Stimulated activated memory B cell treated with anti-CD40 and anti-IgM and Interleukin-4, amounts not matched to agents 10 μg/mL and 1 μg/mL and 100 μg/mL, for 72 hours (primary cell): ENCODE data around the gene TM4SF4.
A peak's percentile ranks its signal among the peaks of the same experiment; 100 is the strongest.

Experiments
- ATAC-seq: fragments of 150-1000 bp; cut with Tn5 transposase; 2 replicates; pipeline ENCODE4 v1.10.0; 2021
- H3K27ac Mint-ChIP-seq: one replicate; pipeline ENCODE4 v1.8.0; 2022; ENCODE audit warnings: mild to moderate bottlenecking, mixed read lengths
- H3K27me3 Mint-ChIP-seq: one replicate; pipeline ENCODE4 v1.8.0; 2022; ENCODE audit warnings: mixed read lengths
- H3K36me3 Mint-ChIP-seq: one replicate; pipeline ENCODE4 v1.8.0; 2022; ENCODE audit warnings: mixed read lengths
- H3K4me1 Mint-ChIP-seq: one replicate; pipeline ENCODE4 v1.8.0; 2022; ENCODE audit warnings: mixed read lengths
- H3K4me3 Mint-ChIP-seq: one replicate; pipeline ENCODE4 v1.8.0; 2022; ENCODE audit warnings: mild to moderate bottlenecking, moderate library complexity, mixed read lengths
- H3K9me3 Mint-ChIP-seq: one replicate; pipeline ENCODE4 v1.8.0; 2022; ENCODE audit warnings: mixed read lengths

Gene TM4SF4

DNA sequence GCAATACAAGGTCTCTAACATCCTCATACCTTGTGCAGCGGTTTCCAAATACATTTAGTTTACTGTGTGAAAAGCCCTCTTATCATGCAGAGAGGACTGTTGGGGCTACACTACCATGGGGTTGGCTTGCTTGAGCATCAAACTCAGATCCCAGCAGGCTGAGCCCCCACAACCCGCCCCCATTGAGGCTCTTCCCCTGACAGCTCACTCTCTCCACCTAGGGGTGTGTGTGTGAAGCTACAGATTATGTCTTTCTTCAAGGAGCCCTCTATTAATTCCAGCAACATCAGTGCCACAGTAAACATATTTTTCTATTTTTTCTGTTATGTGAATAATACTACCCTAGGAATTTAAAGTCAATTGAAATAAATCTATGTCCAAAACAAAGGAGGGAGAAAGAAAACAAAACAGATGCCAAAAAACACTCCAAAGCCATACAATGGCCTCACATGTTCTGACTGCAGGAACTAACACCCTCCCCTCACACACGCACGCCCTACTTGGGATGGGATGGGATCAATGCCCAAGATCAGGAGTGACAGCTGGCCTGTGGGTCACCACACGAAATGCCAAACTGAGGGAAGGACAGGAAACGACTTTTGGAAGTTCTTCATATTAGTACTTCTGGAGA, 14.7 kb downstream of the TM4SF4 start:
- ATAC-seq: no peak
- no peak overlapping the region for H3K27ac Mint-ChIP-seq

DNA sequence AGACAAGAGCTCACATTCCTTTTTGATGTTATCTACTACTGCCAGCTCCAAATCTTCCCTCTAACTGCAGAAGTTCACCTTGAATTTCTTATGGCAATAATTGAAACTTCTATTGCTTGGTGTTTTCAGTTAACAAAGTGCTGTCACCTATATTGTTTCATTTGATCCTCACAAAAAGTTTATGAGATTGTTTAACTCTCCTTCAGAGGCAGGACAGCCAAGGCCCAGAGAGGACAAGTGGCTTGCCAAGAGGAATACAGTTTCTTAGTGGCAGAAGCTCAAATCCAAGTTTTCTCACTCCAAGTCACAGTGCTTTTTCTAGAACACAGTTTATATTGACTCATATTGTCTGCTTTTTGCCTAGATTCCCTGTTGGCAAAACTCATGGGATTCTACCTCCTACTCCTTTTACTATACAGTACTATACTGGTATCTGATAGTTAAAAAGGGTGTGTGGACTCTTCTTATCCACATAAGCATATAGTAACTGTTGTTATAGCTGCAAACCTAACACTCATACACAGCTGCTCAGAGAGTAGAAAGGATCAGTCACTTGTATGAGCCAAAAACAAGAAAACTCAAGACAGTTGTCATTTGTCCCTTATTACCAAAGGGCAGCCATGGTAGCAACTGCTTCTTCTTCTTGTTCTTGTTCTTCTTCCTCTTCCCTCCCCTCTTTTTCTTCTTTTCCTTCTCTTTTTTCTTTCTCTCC, 15.9 kb downstream of the TM4SF4 start:
- no peaks in the 10 kb centered on the region for H3K9me3 Mint-ChIP-seq
- no peak overlapping the region for H3K4me3 Mint-ChIP-seq
- H3K36me3 Mint-ChIP-seq: no peaks in the 10 kb centered on the region
- no peaks in the 10 kb centered on the region for H3K4me1 Mint-ChIP-seq
- ATAC-seq: no peak
- no peak overlapping the region for H3K27ac Mint-ChIP-seq
- peaks cover 23% of the 10 kb centered on the region for H3K27me3 Mint-ChIP-seq

More for the DNA sequence above, 14.7 kb downstream of the TM4SF4 start:
- Mint-ChIP-seq H3K4me1 (no peaks in the 10 kb centered on the region), H3K36me3 (no peaks in the 10 kb centered on the region), H3K27me3 (peaks cover 19% of the 10 kb centered on the region), H3K9me3 (no peaks in the 10 kb centered on the region), H3K4me3 (no peak overlapping the region)

DNA sequence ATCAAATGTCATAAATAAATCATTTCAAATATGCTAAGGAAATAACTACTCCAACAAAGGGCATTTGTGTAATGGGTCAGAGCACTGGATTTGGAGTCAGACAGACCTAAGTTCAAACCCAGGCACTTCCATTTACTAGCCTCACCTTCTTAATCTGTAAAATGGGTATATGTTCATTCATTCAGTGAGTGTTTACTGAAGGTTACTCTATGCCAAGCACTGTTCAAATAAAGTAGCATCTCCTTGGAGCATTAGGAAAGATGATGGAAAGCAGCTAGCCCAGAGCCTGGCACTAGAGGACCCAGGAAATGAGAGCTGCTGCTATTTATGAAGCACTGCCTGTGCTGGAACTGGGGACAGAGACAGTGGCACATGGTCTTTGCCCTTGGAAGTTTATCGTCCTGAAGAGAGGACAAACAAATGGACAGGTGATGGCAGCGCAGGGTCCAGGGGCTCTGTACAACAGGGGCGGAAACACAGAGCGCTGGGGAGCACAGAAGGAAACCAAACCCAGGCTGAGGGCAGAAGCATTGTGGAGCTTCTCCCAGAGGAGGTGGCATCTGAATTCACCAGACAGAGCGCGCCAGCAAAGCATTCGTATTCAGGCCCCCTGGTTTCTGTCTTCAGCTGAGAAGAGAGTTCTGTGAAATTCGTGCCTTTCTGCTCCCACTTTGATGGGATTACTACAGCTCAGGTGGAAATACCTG, 19.0 kb downstream of the TM4SF4 start:
- Mint-ChIP-seq H3K36me3 (no peaks in the 10 kb centered on the region), H3K9me3 (no peaks in the 10 kb centered on the region), H3K27me3 (peaks cover 23% of the 10 kb centered on the region), H3K4me3 (no peak overlapping the region), H3K4me1 (no peaks in the 10 kb centered on the region), H3K27ac (no peak overlapping the region)
- ATAC-seq: no peak

DNA sequence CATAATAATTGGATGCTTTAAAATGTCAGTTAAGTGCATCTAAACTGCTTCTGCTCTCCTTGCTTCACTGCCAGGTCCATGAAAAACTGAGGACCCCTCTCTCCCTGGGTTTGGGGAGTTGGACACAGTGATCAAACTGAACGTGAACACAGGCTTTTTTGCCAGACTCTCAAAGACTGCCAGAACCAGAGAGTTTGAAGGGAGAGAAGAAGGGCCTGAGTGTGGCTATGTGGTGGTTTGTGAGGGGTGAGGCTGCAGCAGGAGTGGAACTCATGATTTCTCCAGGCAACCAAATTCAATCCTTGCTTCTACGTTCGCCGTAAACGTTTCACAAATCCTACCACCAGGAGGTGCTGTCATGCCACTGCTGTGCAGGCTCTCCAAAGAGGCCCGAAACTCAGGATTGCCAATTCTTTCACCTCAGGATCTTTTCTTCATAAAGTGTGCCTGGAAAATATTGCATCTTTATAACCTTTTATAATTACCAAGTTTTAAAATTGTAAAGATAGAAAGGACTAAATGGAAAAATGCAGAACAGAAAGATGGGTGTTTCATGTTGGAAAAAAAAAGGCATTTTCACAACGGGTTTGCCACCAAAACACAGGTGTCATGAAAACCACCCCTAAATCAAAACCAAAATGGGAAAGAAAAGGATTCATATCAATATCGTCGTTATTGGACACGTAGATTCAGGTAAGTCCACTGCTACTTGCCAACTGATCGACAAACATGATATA, 19.7 kb downstream of the TM4SF4 start:
- ATAC-seq: no peak
- peaks cover 23% of the 10 kb centered on the region for H3K27me3 Mint-ChIP-seq

DNA sequence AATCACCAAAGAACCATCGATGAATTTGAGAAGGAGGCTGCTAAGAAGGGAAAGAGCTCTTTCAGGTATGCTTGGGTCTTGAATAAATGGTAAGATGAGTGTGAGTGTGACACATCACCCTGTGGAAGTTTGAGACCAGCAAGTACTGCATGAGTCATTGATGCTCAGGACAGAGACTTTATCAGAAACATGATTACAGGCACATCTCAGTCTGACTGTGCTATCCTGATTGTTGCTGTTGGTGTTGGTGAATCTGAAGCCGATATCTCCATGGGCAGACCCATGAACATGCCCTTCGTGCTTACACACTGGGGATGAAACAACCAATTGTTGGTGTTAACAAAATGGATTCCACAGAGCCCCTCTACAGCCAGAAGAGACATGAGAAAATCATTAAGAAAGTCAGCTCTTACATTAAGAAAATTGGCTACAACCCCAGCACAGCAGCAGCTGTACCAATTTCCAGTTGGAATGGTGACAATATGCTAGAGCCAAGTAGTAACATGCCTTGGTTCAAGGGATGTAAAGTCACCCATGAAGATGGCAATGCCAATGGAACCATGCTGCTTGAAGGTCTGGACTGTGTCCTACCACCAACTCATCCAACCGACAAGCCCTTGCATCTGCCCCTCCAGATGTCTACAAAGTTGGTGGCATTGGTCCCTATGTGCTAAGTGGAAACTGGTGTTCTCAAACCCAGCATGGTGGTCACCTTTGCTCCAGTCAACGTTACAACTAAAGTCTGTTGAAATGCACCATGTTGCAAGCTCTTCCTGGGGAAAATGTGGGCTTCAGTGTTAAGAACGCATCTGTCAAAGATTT, 20.5 kb downstream of the TM4SF4 start:
- H3K27me3 Mint-ChIP-seq: peaks cover 23% of the 10 kb centered on the region
- no peaks in the 10 kb centered on the region for H3K9me3 Mint-ChIP-seq
- no peak overlapping the region for H3K4me3 Mint-ChIP-seq
- H3K27ac Mint-ChIP-seq: no peak overlapping the region
- H3K4me1 Mint-ChIP-seq: no peaks in the 10 kb centered on the region
- H3K36me3 Mint-ChIP-seq: no peaks in the 10 kb centered on the region
- no peak for ATAC-seq

More for the DNA sequence above, 19.7 kb downstream of the TM4SF4 start:
- no peak overlapping the region for H3K4me3 Mint-ChIP-seq
- H3K27ac Mint-ChIP-seq: no peak overlapping the region
- H3K36me3 Mint-ChIP-seq: no peaks in the 10 kb centered on the region
- no peaks in the 10 kb centered on the region for H3K9me3 Mint-ChIP-seq
- no peaks in the 10 kb centered on the region for H3K4me1 Mint-ChIP-seq

DNA sequence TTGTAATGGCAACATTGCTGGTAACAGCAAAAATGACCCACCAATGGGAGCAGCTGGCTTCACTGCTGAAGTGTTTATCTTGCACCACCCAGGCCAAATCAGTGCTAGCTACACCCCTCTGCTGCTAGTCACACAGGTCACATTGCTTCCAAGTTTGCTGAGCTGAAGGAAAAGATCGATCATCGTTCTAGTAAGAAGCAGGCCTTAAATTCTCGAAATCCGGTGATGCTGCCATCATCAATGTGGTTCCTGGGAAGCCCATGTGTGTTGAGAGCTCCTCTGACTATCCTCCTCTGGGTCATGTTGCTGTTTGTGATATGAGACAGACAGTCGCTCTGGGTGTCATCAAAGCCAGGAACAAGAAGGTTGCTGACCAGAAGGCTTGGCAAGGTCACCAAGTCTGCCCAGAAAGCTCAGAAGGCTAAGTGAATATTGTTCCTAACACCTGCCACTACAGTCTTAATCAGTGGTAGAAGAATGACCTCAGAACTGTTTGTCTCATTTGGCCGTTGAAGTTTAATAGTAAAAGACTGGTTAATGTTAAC, 21.2 kb downstream of the TM4SF4 start:
- no peak for ATAC-seq
- H3K9me3 Mint-ChIP-seq: no peaks in the 10 kb centered on the region
- peaks cover 23% of the 10 kb centered on the region for H3K27me3 Mint-ChIP-seq
- H3K36me3 Mint-ChIP-seq: no peaks in the 10 kb centered on the region
- no peak overlapping the region for H3K27ac Mint-ChIP-seq
- H3K4me1 Mint-ChIP-seq: no peaks in the 10 kb centered on the region
- no peak overlapping the region for H3K4me3 Mint-ChIP-seq

- H3K4me1 Mint-ChIP-seq: no peaks in the 10 kb centered on the region
- ATAC-seq: no peak
These were observed 22.4 kb downstream of the TM4SF4 start for GRCh38 chr3:149496891-149497290.

GRCh38 chr3:149497966-149498670, 23.6 kb downstream of the TM4SF4 start:
- Mint-ChIP-seq H3K9me3 (no peaks in the 10 kb centered on the region), H3K4me3 (no peak overlapping the region), H3K36me3 (no peaks in the 10 kb centered on the region), H3K27ac (no peak overlapping the region), H3K27me3 (peaks cover 15% of the 10 kb centered on the region), H3K4me1 (no peaks in the 10 kb centered on the region)
- ATAC-seq: no peak

More at GRCh38 chr3:149496891-149497290, 22.4 kb downstream of the TM4SF4 start:
- Mint-ChIP-seq H3K9me3 (no peaks in the 10 kb centered on the region), H3K27ac (no peak overlapping the region), H3K27me3 (peaks cover 18% of the 10 kb centered on the region), H3K36me3 (no peaks in the 10 kb centered on the region), H3K4me3 (no peak overlapping the region)

GRCh38 chr3:149501524-149501923, 27.0 kb downstream of the TM4SF4 start:
- ATAC-seq: no peak
- peaks cover 2% of the 10 kb centered on the region for H3K4me1 Mint-ChIP-seq
- H3K9me3 Mint-ChIP-seq: no peaks in the 10 kb centered on the region
- H3K36me3 Mint-ChIP-seq: no peaks in the 10 kb centered on the region
- H3K4me3 Mint-ChIP-seq: no peak overlapping the region
- H3K27ac Mint-ChIP-seq: no peak overlapping the region
- H3K27me3 Mint-ChIP-seq: peaks cover 3% of the 10 kb centered on the region

DNA sequence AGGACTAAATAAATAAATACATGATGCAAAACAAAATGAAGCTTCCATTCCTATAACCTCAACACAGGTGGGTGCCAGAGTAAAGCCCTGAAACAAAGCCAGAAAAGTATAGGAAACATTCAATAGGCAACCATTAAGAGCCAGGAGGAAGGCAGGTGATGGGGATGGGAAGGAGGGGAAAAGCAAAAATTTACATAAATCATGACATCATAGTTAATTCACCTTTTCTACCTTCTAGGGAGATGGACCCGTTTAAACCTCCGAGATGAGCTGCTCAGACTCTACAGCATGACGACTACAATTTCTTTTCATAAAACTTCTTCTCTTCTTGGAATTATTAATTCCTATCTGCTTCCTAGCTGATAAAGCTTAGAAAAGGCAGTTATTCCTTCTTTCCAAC, 27.9 kb downstream of the TM4SF4 start:
- peaks cover 9% of the 10 kb centered on the region for H3K27me3 Mint-ChIP-seq
- H3K27ac Mint-ChIP-seq: no peak overlapping the region
- H3K36me3 Mint-ChIP-seq: no peaks in the 10 kb centered on the region
- no peak overlapping the region for H3K4me3 Mint-ChIP-seq
- no peaks in the 10 kb centered on the region for H3K9me3 Mint-ChIP-seq
- ATAC-seq: no peak
- peaks cover 11% of the 10 kb centered on the region for H3K4me1 Mint-ChIP-seq

- H3K27ac Mint-ChIP-seq: no peak overlapping the region
- H3K4me1 Mint-ChIP-seq: peaks cover 21% of the 10 kb centered on the region
- H3K27me3 Mint-ChIP-seq: peaks cover 25% of the 10 kb centered on the region
- no peak overlapping the region for H3K4me3 Mint-ChIP-seq
- H3K36me3 Mint-ChIP-seq: no peaks in the 10 kb centered on the region
- H3K9me3 Mint-ChIP-seq: no peaks in the 10 kb centered on the region
- ATAC-seq: no peak
These were observed 32.0 kb downstream of the TM4SF4 start for GRCh38 chr3:149506540-149506939.

GRCh38 chr3:149506965-149507364, 32.5 kb downstream of the TM4SF4 start:
- H3K27ac Mint-ChIP-seq: no peak overlapping the region
- no peaks in the 10 kb centered on the region for H3K36me3 Mint-ChIP-seq
- peaks cover 22% of the 10 kb centered on the region for H3K4me1 Mint-ChIP-seq
- H3K9me3 Mint-ChIP-seq: no peaks in the 10 kb centered on the region
- ATAC-seq: no peak
- peaks cover 27% of the 10 kb centered on the region for H3K27me3 Mint-ChIP-seq
- no peak overlapping the region for H3K4me3 Mint-ChIP-seq

DNA sequence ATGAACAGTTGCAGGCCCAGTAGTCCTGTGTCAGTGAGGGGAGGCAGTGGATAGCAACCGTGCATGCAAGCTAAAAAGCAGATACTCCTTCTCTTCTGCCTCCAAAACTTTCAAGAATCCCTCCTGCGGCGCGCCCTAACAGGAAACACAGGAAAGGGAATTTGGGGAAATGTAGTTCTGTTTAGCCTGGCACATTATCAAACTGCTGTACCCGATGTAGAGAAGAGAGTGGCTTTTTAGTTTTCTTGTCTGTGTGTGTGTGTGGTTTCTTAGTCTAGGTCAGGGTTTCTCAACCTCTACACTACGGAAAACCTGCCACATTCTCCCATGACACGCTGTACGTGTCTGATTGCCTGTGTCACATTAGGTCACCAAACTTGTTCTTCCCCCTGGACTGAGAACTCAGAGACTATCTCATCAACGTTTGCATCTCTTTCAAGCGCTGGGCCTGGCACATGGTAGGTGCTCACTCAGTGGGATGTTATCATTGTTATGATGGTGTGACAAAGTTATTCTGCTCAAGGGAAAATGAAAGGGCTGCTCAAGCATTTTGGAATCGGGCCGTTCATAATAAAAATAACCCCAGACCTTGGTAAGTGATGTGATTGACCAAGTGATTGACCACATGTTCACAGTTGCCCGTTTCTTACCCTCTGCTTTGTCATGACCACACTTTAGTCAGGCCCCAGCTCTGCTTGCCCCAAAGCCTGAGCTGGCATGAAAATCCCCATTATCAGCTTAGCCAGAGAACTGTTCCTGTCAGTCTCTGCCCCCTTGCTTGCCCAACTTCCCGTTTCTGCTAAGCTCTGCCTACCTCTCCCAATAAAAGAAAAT, 33.2 kb downstream of the TM4SF4 start:
- H3K4me3 Mint-ChIP-seq: no peak overlapping the region
- ATAC-seq: peak; percentile 48
- H3K27ac Mint-ChIP-seq: no peak overlapping the region
- no peaks in the 10 kb centered on the region for H3K9me3 Mint-ChIP-seq
- H3K27me3 Mint-ChIP-seq: peaks cover 34% of the 10 kb centered on the region
- no peaks in the 10 kb centered on the region for H3K36me3 Mint-ChIP-seq
- H3K4me1 Mint-ChIP-seq: peaks cover 29% of the 10 kb centered on the region
